CD14-positive monocyte (primary cell): ENCODE measurements around the gene KCNJ5. TPM values are rescaled to one million over a fixed set of nuclear protein-coding genes. Genes with fewer than 3 reads are reported as not detected.

Experiments
- DNase-seq, 3 donors: peaks; one replicate each; pipeline ENCODE4 v3.0.0-alpha.2; 2011 to 2022
- H2AFZ ChIP-seq: 2 replicates; pipeline ENCODE4 v1.6.0; 2012; ENCODE audit warnings: mild to moderate bottlenecking, low read depth, low read length, inconsistent platforms; ENCODE audit not compliant: insufficient read depth, poor library complexity, severe bottlenecking
- H3K27ac ChIP-seq, 2 donors: 1 replicate in 1 of 2; 2 replicates in 1 of 2; pipeline ENCODE4 v1.5.1; 2012 to 2013; ENCODE audit warnings: low read length in 2 of 2, control low read depth in 1 of 2, inconsistent platforms in 1 of 2, low read depth in 1 of 2, mild to moderate bottlenecking in 1 of 2
- H3K27me3 ChIP-seq, 2 donors: one replicate each; pipeline versions ENCODE4 v1.6.0 to v1.6.1; 2011 to 2013; ENCODE audit warnings: low read length in 2 of 2; ENCODE audit not compliant: control insufficient read depth in 2 of 2, insufficient read depth in 2 of 2
- H3K36me3 ChIP-seq, 2 donors: replicated peaks in 1 of 2; 1 replicate in 1 of 2; 2 replicates in 1 of 2; pipeline versions ENCODE4 v1.5.1 to v1.6.1; 2012 to 2013; ENCODE audit warnings: low read length in 2 of 2, control low read depth in 1 of 2, inconsistent platforms in 1 of 2, mild to moderate bottlenecking in 1 of 2; ENCODE audit not compliant: insufficient read depth in 2 of 2, control insufficient read depth in 1 of 2
- H3K4me1 ChIP-seq, 2 donors: 1 replicate in 1 of 2; 2 replicates in 1 of 2; pipeline versions ENCODE4 v1.5.1 to v1.6.1; 2012 to 2013; ENCODE audit warnings: low read length in 2 of 2, control low read depth in 1 of 2, inconsistent platforms in 1 of 2, mild to moderate bottlenecking in 1 of 2, moderate library complexity in 1 of 2; ENCODE audit not compliant: insufficient read depth in 2 of 2, control insufficient read depth in 1 of 2
- H3K4me2 ChIP-seq: replicated peaks from 2 replicates; pipeline ENCODE3; 2012; ENCODE audit warnings: low read length, moderate library complexity, mild to moderate bottlenecking; ENCODE audit not compliant: poor library complexity, severe bottlenecking; ENCODE audit errors: extremely low read depth
- H3K4me3 ChIP-seq, 3 experiments: fragments of 200-600 bp in 1 of 3; sonication (generic) in 1 of 3; replicated peaks in 1 of 3; 1 replicate in 2 of 3; 2 replicates in 1 of 3; pipeline ENCODE4 v1.5.1; 2011 to 2013; ENCODE audit warnings: low read length in 3 of 3, mild to moderate bottlenecking in 3 of 3, control low read depth in 2 of 3, low read depth in 2 of 3, inconsistent platforms in 1 of 3, moderate library complexity in 1 of 3
- H3K79me2 ChIP-seq: 2 replicates; pipeline ENCODE4 v1.6.0; 2012; ENCODE audit warnings: mild to moderate bottlenecking, control low read depth, inconsistent platforms, low read length, moderate library complexity; ENCODE audit not compliant: insufficient read depth
- H3K9ac ChIP-seq: 2 replicates; pipeline ENCODE4 v1.6.0; 2017; ENCODE audit warnings: low read length, mild to moderate bottlenecking; ENCODE audit not compliant: insufficient read depth, poor library complexity, severe bottlenecking
- H3K9me3 ChIP-seq, 2 donors: replicated peaks in 1 of 2; 1 replicate in 1 of 2; 2 replicates in 1 of 2; pipeline versions ENCODE4 v1.5.1 to v1.6.1; 2012 to 2013; ENCODE audit warnings: low read length in 2 of 2, control low read depth in 1 of 2; ENCODE audit not compliant: control insufficient read depth in 1 of 2, insufficient read depth in 1 of 2
- H4K20me1 ChIP-seq: 2 replicates; pipeline ENCODE4 v1.6.0; 2012; ENCODE audit warnings: mild to moderate bottlenecking, low read length, control low read depth, moderate library complexity; ENCODE audit not compliant: insufficient read depth
- H3K27ac Mint-ChIP-seq, 7 donors: one replicate each; pipeline ENCODE4 v1.8.0; 2020; ENCODE audit warnings: mild to moderate bottlenecking in 7 of 7, mixed read lengths in 7 of 7, moderate library complexity in 6 of 7, inconsistent platforms in 2 of 7
- H3K27me3 Mint-ChIP-seq, 3 donors: one replicate each; pipeline ENCODE4 v1.8.0; 2021 to 2022; ENCODE audit warnings: low read depth in 3 of 3, mild to moderate bottlenecking in 3 of 3, mixed read lengths in 3 of 3, moderate library complexity in 3 of 3, inconsistent platforms in 1 of 3
- H3K36me3 Mint-ChIP-seq, 2 donors: one replicate each; pipeline ENCODE4 v1.8.0; 2020; ENCODE audit warnings: mixed read lengths in 2 of 2, inconsistent platforms in 1 of 2, mild to moderate bottlenecking in 1 of 2
- H3K4me1 Mint-ChIP-seq: one replicate; pipeline ENCODE4 v1.8.0; 2020; ENCODE audit warnings: mild to moderate bottlenecking, mixed read lengths
- H3K4me3 Mint-ChIP-seq, 2 donors: one replicate each; pipeline ENCODE4 v1.8.0; 2020; ENCODE audit warnings: mild to moderate bottlenecking in 2 of 2, mixed read lengths in 2 of 2, moderate library complexity in 1 of 2
- H3K9me3 Mint-ChIP-seq, 7 donors: one replicate each; pipeline ENCODE4 v1.8.0; 2020 to 2022; ENCODE audit warnings: mixed read lengths in 7 of 7, mild to moderate bottlenecking in 6 of 7, moderate library complexity in 6 of 7, inconsistent platforms in 2 of 7
- CTCF ChIP-seq: fragments of 200-600 bp; IDR thresholded peaks from one replicate; pipeline ENCODE4 v1.8.0; 2022; ENCODE audit warnings: antibody characterized with exemption, mild to moderate bottlenecking
- WGBS: methylation state at CpG from one replicate; pipeline ENCODE4 v1.1.5; 2013; ENCODE audit warnings: missing lambda C conversion rate; ENCODE audit not compliant: insufficient coverage; 5-methylcytosine and 5-hydroxymethylcytosine counted together
- intact Hi-C, 2 donors: fragments of 100-400 bp; cut with micrococcal nuclease; formaldehyde crosslinking; loops; one replicate each; pipeline versions ENCODE4 v1.15.0 to v1.15.1; 2023
- polyA plus RNA-seq, 3 donors: library from polyadenylated mRNA; depleted of rRNA in 1 of 3; unstranded in 2 of 3; stranded (reverse) in 1 of 3; fragments of 300-500 nt in 2 of 3; fragments of >200 nt in 1 of 3; fragmentation: Illumina TruSeq in 2 of 3; gene quantifications; 1 replicate in 2 of 3; 2 replicates in 1 of 3; pipeline ENCODE4 v1.2.3, GENCODE V29; 2012 to 2021

Gene KCNJ5
- polyA plus RNA-seq, 3 donors, result 0.03 TPM; not detected in 2

GRCh38 chr11:128862908-128863660 is 28.1 kb upstream of the KCNJ5 start:
- DNase-seq, result no peak
- Histone ChIP-seq H3K79me2 (no peaks in the 10 kb centered on the region), H3K27ac (no peak overlapping the region), H3K4me1 (peaks cover 0 to 2% of the 10 kb centered on the region in 2 donors), H3K9me3 (no peaks in the 10 kb centered on the region), H3K4me2 (no peak overlapping the region), H3K4me3 (no peak overlapping the region), H3K36me3 (no peaks in the 10 kb centered on the region), H3K9ac (no peak overlapping the region), H3K27me3 (peaks cover 0 to 2% of the 10 kb centered on the region in 2 donors), H4K20me1 (no peaks in the 10 kb centered on the region), H2AFZ (no peak overlapping the region)
- Mint-ChIP-seq H3K4me1 (peaks cover 2% of the 10 kb centered on the region), H3K36me3 (no peaks in the 10 kb centered on the region), H3K9me3 (no peaks in the 10 kb centered on the region), H3K27me3 (peaks cover 3 to 9% (median 5%) of the 10 kb centered on the region in 3 donors), H3K27ac (no peak overlapping the region), H3K4me3 (no peak overlapping the region)
- intact Hi-C loops, result loop anchor here in 1 of 2 donors (10.0 kb wide), 1 partner anchor 688 kb away; no protein-coding TSS in a partner anchor
- TF ChIP-seq CTCF, result no peak
- WGBS, result 96% methylated on average over 4 of the region's 4 CpGs

GRCh38 chr11:128865490-128865889 is 25.7 kb upstream of the KCNJ5 start:
- peaks cover 0 to 7% (median 6%) of the 10 kb centered on the region in 3 donors for H3K27me3 Mint-ChIP-seq
- Histone ChIP-seq H3K4me2 (no peak overlapping the region), H2AFZ (no peak overlapping the region), H3K79me2 (no peaks in the 10 kb centered on the region), H3K36me3 (no peaks in the 10 kb centered on the region), H3K9me3 (no peaks in the 10 kb centered on the region), H3K4me1 (no peaks in the 10 kb centered on the region), H3K4me3 (no peak overlapping the region), H3K27me3 (no peaks in the 10 kb centered on the region), H4K20me1 (no peaks in the 10 kb centered on the region), H3K9ac (no peak overlapping the region), H3K27ac (no peak overlapping the region)
- TF ChIP-seq CTCF, result no peak
- no peak overlapping the region for H3K27ac Mint-ChIP-seq
- intact Hi-C loops, result loop anchor here in 1 of 2 donors (10.0 kb wide), 1 partner anchor 691 kb away; no protein-coding TSS in a partner anchor
- no peak for DNase-seq
- H3K4me1 Mint-ChIP-seq, result no peaks in the 10 kb centered on the region
- WGBS, result no CpG with 5 or more reads among the region's 1 CpG
- no peak overlapping the region for H3K4me3 Mint-ChIP-seq
- H3K36me3 Mint-ChIP-seq, result no peaks in the 10 kb centered on the region
- H3K9me3 Mint-ChIP-seq, result no peaks in the 10 kb centered on the region
